Measurements from ENCODE around the gene CDKAL1. TPM values are rescaled to one million over a fixed set of nuclear protein-coding genes. Genes with fewer than 3 reads are reported as not detected.
"Not testable (repeated sequence)": the region's sequence is repeated elsewhere in the genome, so short reads cannot be mapped to it uniquely, and the experiment has no call there.

Gene CDKAL1
- total and polyA plus RNA-seq, 2 donors from 2014 or later = 4.6 to 20.2 TPM

DNA sequence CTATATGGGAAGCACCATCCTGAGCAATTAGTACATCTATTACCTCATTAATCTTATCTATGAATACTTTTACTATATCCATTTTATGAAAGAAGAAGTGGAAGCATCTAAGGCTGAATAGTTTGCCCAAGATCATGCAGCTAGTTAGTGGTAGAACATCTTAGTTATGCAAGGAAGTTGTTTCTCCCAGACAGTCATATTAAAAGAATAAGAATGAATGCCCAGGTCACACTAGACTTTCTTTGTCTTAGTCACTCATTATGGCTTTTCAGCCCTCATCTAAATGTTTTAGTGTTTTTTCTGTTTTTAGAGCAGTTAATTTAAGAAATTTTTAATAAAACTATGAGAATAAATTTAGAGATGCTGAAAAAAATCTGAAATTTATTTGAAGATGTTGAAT, 517.5 kb downstream of the CDKAL1 start:
- H3K9ac ChIP-seq (ENCODE audit: low read length in 3 of 3) = no peak overlapping the region
- intact Hi-C loops (cut with DNase I) = no loop called here
- H3K9me3 ChIP-seq (ENCODE audit: control insufficient read depth in 2 of 3, insufficient read depth in 1 of 3, low read length in 3 of 3) = no peaks in the 10 kb centered on the region
- H3K4me1 ChIP-seq (ENCODE audit: control insufficient read depth in 2 of 3, insufficient read depth in 2 of 3, low read depth in 1 of 3, low read length in 3 of 3) = peaks cover 0 to under 1% (median 0%) of the 10 kb centered on the region in 3 donors
- DNase-seq (no peak), FAIRE-seq (no peak)
- no peaks in the 10 kb centered on the region for H3K27me3 ChIP-seq (ENCODE audit: control insufficient read depth, insufficient read depth, low read length)
- no peaks in the 10 kb centered on the region for H3K36me3 ChIP-seq (ENCODE audit: control insufficient read depth in 2 of 3, insufficient read depth in 3 of 3, low read length in 3 of 3)
- no peak overlapping the region for H3K4me3 ChIP-seq (ENCODE audit: low read length in 3 of 3)
- no peak for TF ChIP-seq CTCF (IDR thresholded peaks at IDR 0.05; ENCODE audit: borderline replicate concordance, extremely low read depth, insufficient read depth)
- H3K27ac ChIP-seq (ENCODE audit: low read depth in 2 of 2, low read length in 2 of 2) = no peak overlapping the region

- H3K9me3 ChIP-seq (ENCODE audit: control insufficient read depth in 2 of 3, insufficient read depth in 1 of 3, low read length in 3 of 3) = peaks cover 0 to 6% (median 0%) of the 10 kb centered on the region in 3 donors
- DNase-seq = no peak
- H3K9ac ChIP-seq (ENCODE audit: low read length in 3 of 3) = no peak overlapping the region
- no peaks in the 10 kb centered on the region for H3K36me3 ChIP-seq (ENCODE audit: control insufficient read depth in 2 of 3, insufficient read depth in 3 of 3, low read length in 3 of 3)
- no peaks in the 10 kb centered on the region for H3K4me1 ChIP-seq (ENCODE audit: control insufficient read depth in 2 of 3, insufficient read depth in 2 of 3, low read depth in 1 of 3, low read length in 3 of 3)
- no peak for TF ChIP-seq CTCF (IDR thresholded peaks at IDR 0.05; ENCODE audit: borderline replicate concordance, extremely low read depth, insufficient read depth)
- H3K27me3 ChIP-seq (ENCODE audit: control insufficient read depth, insufficient read depth, low read length) = no peaks in the 10 kb centered on the region
- no peak overlapping the region for H3K27ac ChIP-seq (ENCODE audit: low read depth in 2 of 2, low read length in 2 of 2)
- H3K4me3 ChIP-seq (ENCODE audit: low read length in 3 of 3) = no peak overlapping the region
- intact Hi-C loops (cut with DNase I) = no loop called here
- no peak for FAIRE-seq
These were observed 519.4 kb downstream of the CDKAL1 start for GRCh38 chr6:21053612-21054011.

- H3K4me1 ChIP-seq (ENCODE audit: control insufficient read depth in 2 of 3, insufficient read depth in 2 of 3, low read depth in 1 of 3, low read length in 3 of 3); intact Hi-C loops (cut with DNase I); H3K27ac ChIP-seq (ENCODE audit: low read depth in 2 of 2, low read length in 2 of 2); H3K27me3 ChIP-seq (ENCODE audit: control insufficient read depth, insufficient read depth, low read length); DNase-seq; H3K4me3 ChIP-seq (ENCODE audit: low read length in 3 of 3); FAIRE-seq; H3K9ac ChIP-seq (ENCODE audit: low read length in 3 of 3); H3K36me3 ChIP-seq (ENCODE audit: control insufficient read depth in 2 of 3, insufficient read depth in 3 of 3, low read length in 3 of 3): not testable (repeated sequence)
- H3K9me3 ChIP-seq (ENCODE audit: control insufficient read depth in 2 of 3, insufficient read depth in 1 of 3, low read length in 3 of 3) = peaks cover 0 to 19% (median 2%) of the 10 kb centered on the region in 3 donors
These were observed 521.2 kb downstream of the CDKAL1 start for GRCh38 chr6:21055480-21055879.

- FAIRE-seq = no peak
- TF ChIP-seq CTCF (IDR thresholded peaks at IDR 0.05; ENCODE audit: borderline replicate concordance, extremely low read depth, insufficient read depth) = no peak
These were observed 527.6 kb downstream of the CDKAL1 start for GRCh38 chr6:21061892-21062291.

More at GRCh38 chr6:21061892-21062291, 527.6 kb downstream of the CDKAL1 start:
- H3K9me3 ChIP-seq (ENCODE audit: control insufficient read depth in 2 of 3, insufficient read depth in 1 of 3, low read length in 3 of 3) = peaks cover 0 to 19% (median 2%) of the 10 kb centered on the region in 3 donors
- H3K27me3 ChIP-seq (ENCODE audit: control insufficient read depth, insufficient read depth, low read length) = no peaks in the 10 kb centered on the region
- H3K4me3 ChIP-seq (ENCODE audit: low read length in 3 of 3) = no peak overlapping the region
- DNase-seq = no peak
- no peak overlapping the region for H3K9ac ChIP-seq (ENCODE audit: low read length in 3 of 3)
- H3K36me3 ChIP-seq (ENCODE audit: control insufficient read depth in 2 of 3, insufficient read depth in 3 of 3, low read length in 3 of 3) = no peaks in the 10 kb centered on the region
- H3K27ac ChIP-seq (ENCODE audit: low read depth in 2 of 2, low read length in 2 of 2) = no peak overlapping the region
- no peaks in the 10 kb centered on the region for H3K4me1 ChIP-seq (ENCODE audit: control insufficient read depth in 2 of 3, insufficient read depth in 2 of 3, low read depth in 1 of 3, low read length in 3 of 3)
- intact Hi-C loops (cut with DNase I) = no loop called here

Data from kidney (tissue), 14 donors.